ENCODE data around the gene IDH3G. TPM values are rescaled to one million over a fixed set of nuclear protein-coding genes. Genes with fewer than 3 reads are reported as not detected.

Gene IDH3G
- total RNA-seq (2021) (52.0 and 55.7 TPM in 2 replicates), Bru-seq, nascent RNA (percentile 63 among the genes with signal in this experiment), BruChase-seq, experiment 1, labeled RNA remaining after a 2-hour chase (percentile 72 among the genes with signal in this experiment), BruChase-seq, experiment 2, labeled RNA remaining after a 6-hour chase (percentile 70 among the genes with signal in this experiment)
- long read RNA-seq, partial matches to known transcripts, result 15 of 113 reads
- long read RNA-seq, other reads (novel, unspliced or antisense), result 98 of 113 reads

DNA sequence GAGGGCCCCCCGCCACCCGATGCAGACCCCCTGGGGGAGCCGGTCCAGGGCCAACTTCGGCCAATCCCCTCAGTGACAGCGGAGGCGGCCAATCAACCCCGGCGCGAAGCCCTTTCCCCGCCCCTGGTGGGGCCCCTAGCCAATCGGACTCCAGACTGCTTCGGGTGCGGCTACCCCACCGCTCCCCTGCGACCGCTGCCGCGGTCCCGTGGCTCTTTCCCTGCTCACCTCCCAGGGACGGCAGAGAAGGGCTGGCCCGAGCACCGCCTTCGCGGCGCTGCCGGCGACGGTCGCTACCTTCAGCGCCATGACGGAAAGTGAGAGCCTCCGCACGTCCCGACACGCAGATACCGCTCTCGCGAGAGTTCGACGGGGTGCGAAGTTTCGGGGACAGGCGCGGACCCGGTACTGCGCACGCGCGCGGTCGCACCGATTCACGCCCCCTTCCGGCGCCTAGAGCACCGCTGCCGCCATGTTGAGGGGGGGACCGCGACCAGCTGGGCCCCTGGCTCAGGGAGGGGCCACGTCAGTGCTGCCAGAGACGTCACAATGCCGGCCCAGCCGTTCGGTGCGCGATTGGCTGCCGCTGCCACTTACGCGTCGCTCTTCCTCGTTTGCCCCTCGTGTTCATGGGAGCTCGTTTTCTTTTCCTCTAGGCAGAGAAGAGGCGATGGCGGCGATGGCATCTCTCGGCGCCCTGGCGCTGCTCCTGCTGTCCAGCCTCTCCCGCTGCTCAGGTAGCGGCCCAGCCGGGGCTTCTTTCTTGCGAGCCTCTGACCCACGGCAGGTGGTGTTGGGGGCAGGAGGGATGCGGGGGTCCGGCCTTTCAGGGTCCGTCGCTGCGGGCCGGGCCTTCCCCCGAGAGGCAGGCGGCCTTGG is at the start of gene IDH3G, which contains the start of gene SSR4:
TSS of gene IDH3G (minus strand) at position 358 of the 879 bp plus-strand sequence. CDS start at position 309, 49 bp downstream.
TSS of gene SSR4 (plus strand) at position 651 of the 879 bp plus-strand sequence. CDS start at position 671, 20 bp downstream.
- no peak for TF ChIP-seq EZH2 (IDR thresholded peaks at IDR 0.05; ENCODE audit: borderline replicate concordance, low read depth, low read length, poor library complexity, severe bottlenecking)
- TF ChIP-seq, protein P1, sequence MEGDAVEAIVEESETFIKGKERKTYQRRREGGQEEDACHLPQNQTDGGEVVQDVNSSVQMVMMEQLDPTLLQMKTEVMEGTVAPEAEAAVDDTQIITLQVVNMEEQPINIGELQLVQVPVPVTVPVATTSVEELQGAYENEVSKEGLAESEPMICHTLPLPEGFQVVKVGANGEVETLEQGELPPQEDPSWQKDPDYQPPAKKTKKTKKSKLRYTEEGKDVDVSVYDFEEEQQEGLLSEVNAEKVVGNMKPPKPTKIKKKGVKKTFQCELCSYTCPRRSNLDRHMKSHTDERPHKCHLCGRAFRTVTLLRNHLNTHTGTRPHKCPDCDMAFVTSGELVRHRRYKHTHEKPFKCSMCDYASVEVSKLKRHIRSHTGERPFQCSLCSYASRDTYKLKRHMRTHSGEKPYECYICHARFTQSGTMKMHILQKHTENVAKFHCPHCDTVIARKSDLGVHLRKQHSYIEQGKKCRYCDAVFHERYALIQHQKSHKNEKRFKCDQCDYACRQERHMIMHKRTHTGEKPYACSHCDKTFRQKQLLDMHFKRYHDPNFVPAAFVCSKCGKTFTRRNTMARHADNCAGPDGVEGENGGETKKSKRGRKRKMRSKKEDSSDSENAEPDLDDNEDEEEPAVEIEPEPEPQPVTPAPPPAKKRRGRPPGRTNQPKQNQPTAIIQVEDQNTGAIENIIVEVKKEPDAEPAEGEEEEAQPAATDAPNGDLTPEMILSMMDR (conservative IDR thresholded peaks at IDR 0.05; ENCODE audit: low read depth, low read length), result no peak; the same call in 1 of the 2 replicates
- Histone ChIP-seq H3K36me3 (ENCODE audit: insufficient read depth, low read length, poor library complexity, severe bottlenecking) (peaks cover 12% of the 10 kb centered on the region), H3K9me3 (ENCODE audit: low read depth, low read length, poor library complexity, severe bottlenecking) (no peaks in the 10 kb centered on the region), H3K27me3 (replicated peaks; ENCODE audit: insufficient read depth, low read depth, low read length, poor library complexity) (no peaks in the 10 kb centered on the region), H3K4me1 (ENCODE audit: insufficient read depth, low read length, poor library complexity, severe bottlenecking) (no peaks in the 10 kb centered on the region), H3K27ac (ENCODE audit: low read depth, low read length, poor library complexity, severe bottlenecking) (peak within 1 kb of the TSS; percentile 92), H3K4me3 (ENCODE audit: low read depth, low read length, poor library complexity, severe bottlenecking) (peak within 1 kb of the TSS; percentile 77)
- ChIA-PET CTCF (no interaction called here), POLR2A (ENCODE audit: low non-redundant PET) (no interaction called here)
- peak; percentile 95 for DNase-seq (ENCODE audit: low spot score)
- no TSS peak for BruUV-seq (replicated peaks)
- intact Hi-C loops (cut with micrococcal nuclease; ENCODE audit: unreplicated experiment), result no loop called here

DNA sequence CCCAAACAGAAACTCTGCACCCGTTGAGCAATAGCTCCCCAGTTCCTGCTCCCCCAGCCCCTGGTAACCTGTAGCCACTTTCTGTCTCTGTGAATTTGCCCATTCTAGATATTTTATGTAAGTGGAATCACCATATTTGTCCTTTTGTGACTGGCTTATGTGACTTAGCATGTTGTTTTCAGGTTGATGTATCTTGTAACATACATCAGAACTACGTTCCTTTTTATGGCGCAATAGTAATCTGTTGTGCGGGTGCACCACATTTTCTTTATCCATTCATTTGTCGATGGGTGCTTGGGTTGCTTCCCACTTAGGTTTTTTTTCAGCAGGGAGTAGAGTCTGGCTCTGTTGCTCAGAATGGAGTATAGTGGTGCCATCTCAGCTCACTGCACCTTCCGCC is 42.7 kb upstream of the IDH3G start:
- Histone ChIP-seq H3K4me1 (ENCODE audit: insufficient read depth, low read length, poor library complexity, severe bottlenecking) (no peaks in the 10 kb centered on the region), H3K27ac (ENCODE audit: low read depth, low read length, poor library complexity, severe bottlenecking) (no peak overlapping the region), H3K4me3 (ENCODE audit: low read depth, low read length, poor library complexity, severe bottlenecking) (no peak overlapping the region), H3K27me3 (replicated peaks; ENCODE audit: insufficient read depth, low read depth, low read length, poor library complexity) (peaks cover 4% of the 10 kb centered on the region), H3K36me3 (ENCODE audit: insufficient read depth, low read length, poor library complexity, severe bottlenecking) (no peaks in the 10 kb centered on the region), H3K9me3 (ENCODE audit: low read depth, low read length, poor library complexity, severe bottlenecking) (no peaks in the 10 kb centered on the region)
- intact Hi-C loops (cut with micrococcal nuclease; ENCODE audit: unreplicated experiment), result no loop called here
- ChIA-PET POLR2A (ENCODE audit: low non-redundant PET) (no interaction called here), CTCF (no interaction called here)
- TF ChIP-seq, protein P1 (conservative IDR thresholded peaks at IDR 0.05; ENCODE audit: low read depth, low read length), result no peak
- TF ChIP-seq EZH2 (IDR thresholded peaks at IDR 0.05; ENCODE audit: borderline replicate concordance, low read depth, low read length, poor library complexity, severe bottlenecking), result no peak
- BruUV-seq (replicated peaks), result no TSS peak
- no peak for DNase-seq (ENCODE audit: low spot score)

DNA sequence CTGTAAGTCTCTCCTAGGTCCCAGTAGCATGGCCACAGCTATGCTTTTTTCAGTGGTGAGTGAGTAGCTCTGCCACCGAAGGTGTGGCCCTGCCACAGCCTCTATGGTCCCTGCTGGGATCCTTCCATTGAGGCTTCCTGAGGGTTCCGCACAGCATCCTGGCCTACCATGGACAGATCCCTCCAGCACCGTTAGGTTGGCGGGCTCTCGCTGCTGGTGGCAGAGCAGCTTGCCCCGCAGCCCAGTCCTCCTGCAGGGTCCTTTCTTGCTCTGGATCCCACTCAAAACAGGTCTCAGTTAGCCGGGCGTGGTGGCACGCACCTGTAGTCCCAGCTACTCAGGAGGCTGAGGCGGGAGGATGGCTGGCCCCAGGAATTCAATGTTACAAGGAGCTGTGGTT is 38.6 kb upstream of the IDH3G start:
- CTCF ChIA-PET, result no interaction called here
- H3K4me3 ChIP-seq (ENCODE audit: low read depth, low read length, poor library complexity, severe bottlenecking), result no peak overlapping the region
- H3K4me1 ChIP-seq (ENCODE audit: insufficient read depth, low read length, poor library complexity, severe bottlenecking), result peaks cover 4% of the 10 kb centered on the region
- H3K36me3 ChIP-seq (ENCODE audit: insufficient read depth, low read length, poor library complexity, severe bottlenecking), result no peaks in the 10 kb centered on the region
- no peak for DNase-seq (ENCODE audit: low spot score)
- no peaks in the 10 kb centered on the region for H3K9me3 ChIP-seq (ENCODE audit: low read depth, low read length, poor library complexity, severe bottlenecking)
- peaks cover 18% of the 10 kb centered on the region for H3K27me3 ChIP-seq (replicated peaks; ENCODE audit: insufficient read depth, low read depth, low read length, poor library complexity)
- BruUV-seq (replicated peaks), result no TSS peak
- TF ChIP-seq, protein P1 (conservative IDR thresholded peaks at IDR 0.05; ENCODE audit: low read depth, low read length), result no peak
- TF ChIP-seq EZH2 (IDR thresholded peaks at IDR 0.05; ENCODE audit: borderline replicate concordance, low read depth, low read length, poor library complexity, severe bottlenecking), result no peak
- POLR2A ChIA-PET (ENCODE audit: low non-redundant PET), result no interaction called here
- H3K27ac ChIP-seq (ENCODE audit: low read depth, low read length, poor library complexity, severe bottlenecking), result no peak overlapping the region
- intact Hi-C loops (cut with micrococcal nuclease; ENCODE audit: unreplicated experiment), result no loop called here
